IMR-90 (cell line): ENCODE measurements around the gene MOV10L1. TPM values are rescaled to one million over a fixed set of nuclear protein-coding genes. Genes with fewer than 3 reads are reported as not detected.

Source experiments
- ATAC-seq: fragments of 200-7000 bp; cut with Tn5 transposase; 2 replicates; pipeline ENCODE4 v1.9.1; 2020; ENCODE audit warnings: low read depth, mild to moderate bottlenecking, moderate library complexity
- BruUV-seq: library from RNA; stranded (reverse); fragments of 400-500 nt; replicated peaks from 2 replicates; lab custom pipeline; 2021; lab: Mats Ljungman, UMichigan
- CTCF ChIA-PET: fragments of 300-600 bp; formaldehyde crosslinking; extraction: SDS; loops from one replicate; lab custom pipeline; 2021; ENCODE audit warnings: antibody characterized with exemption; lab: Yijun Ruan, JAX
- POLR2A ChIA-PET: fragments of 300-600 bp; sonication (Branson Sonifier 250); formaldehyde crosslinking; loops from one replicate; lab custom pipeline; 2022; ENCODE audit warnings: antibody characterized with exemption; ENCODE audit not compliant: unreplicated experiment; lab: Charles Lee
- DNase-seq: peaks from one replicate; pipeline ENCODE4 v3.0.0; 2013
- H2AFZ ChIP-seq: replicated peaks from 2 replicates; pipeline ENCODE3; 2013; ENCODE audit warnings: low read length, mild to moderate bottlenecking; ENCODE audit not compliant: poor library complexity
- H2AK5ac ChIP-seq: 2 replicates; pipeline ENCODE4 v1.6.1; 2013; ENCODE audit warnings: low read depth, low read length, inconsistent platforms
- H2AK9ac ChIP-seq: replicated peaks from 2 replicates; pipeline ENCODE3; 2013; ENCODE audit warnings: mild to moderate bottlenecking, low read depth, low read length, moderate library complexity; ENCODE audit not compliant: poor library complexity
- H2BK120ac ChIP-seq: 2 replicates; pipeline ENCODE4 v1.6.1; 2013; ENCODE audit warnings: low read depth, low read length, inconsistent platforms
- H2BK15ac ChIP-seq: 3 replicates; pipeline ENCODE4 v1.6.1; 2013; ENCODE audit warnings: low read depth, low read length, inconsistent platforms
- H2BK20ac ChIP-seq: 2 replicates; pipeline ENCODE4 v1.6.1; 2013; ENCODE audit warnings: low read depth, mild to moderate bottlenecking, inconsistent platforms, low read length, moderate library complexity
- H2BK5ac ChIP-seq: 2 replicates; pipeline ENCODE4 v1.6.1; 2013; ENCODE audit warnings: mild to moderate bottlenecking, low read depth, low read length, inconsistent platforms; ENCODE audit not compliant: poor library complexity, severe bottlenecking
- H3K14ac ChIP-seq: replicated peaks from 2 replicates; pipeline ENCODE4 v1.6.1; 2013; ENCODE audit warnings: low read depth, low read length, inconsistent platforms
- H3K18ac ChIP-seq: 2 replicates; pipeline ENCODE4 v1.6.1; 2013; ENCODE audit warnings: low read depth, low read length, control low read depth
- H3K23ac ChIP-seq: 2 replicates; pipeline ENCODE4 v1.6.1; 2013; ENCODE audit warnings: low read depth, low read length, inconsistent platforms
- H3K27ac ChIP-seq: 2 replicates; pipeline ENCODE4 v1.5.1; 2013; ENCODE audit warnings: mild to moderate bottlenecking, control low read depth, low read length; ENCODE audit not compliant: insufficient read depth
- H3K27me3 ChIP-seq: 2 replicates; pipeline ENCODE4 v1.6.1; 2013; ENCODE audit warnings: low read length; ENCODE audit not compliant: control insufficient read depth, insufficient read depth
- H3K36me3 ChIP-seq: 2 replicates; pipeline ENCODE4 v1.6.1; 2013; ENCODE audit warnings: low read length, mixed read lengths; ENCODE audit not compliant: control insufficient read depth, insufficient read depth
- H3K4ac ChIP-seq: 2 replicates; pipeline ENCODE4 v1.6.1; 2013; ENCODE audit warnings: low read depth, low read length, inconsistent platforms
- H3K4me1 ChIP-seq: 2 replicates; pipeline ENCODE4 v1.6.1; 2013; ENCODE audit warnings: low read length, mixed read lengths; ENCODE audit not compliant: control insufficient read depth, insufficient read depth
- H3K4me2 ChIP-seq: 2 replicates; pipeline ENCODE4 v1.6.1; 2013; ENCODE audit warnings: low read depth, mild to moderate bottlenecking, control low read depth, low read length, moderate library complexity
- H3K4me3 ChIP-seq: 2 replicates; pipeline ENCODE4 v1.5.1; 2013; ENCODE audit warnings: low read depth, mild to moderate bottlenecking, control low read depth, low read length, moderate library complexity; ENCODE audit not compliant: insufficient read depth
- H3K56ac ChIP-seq: 2 replicates; pipeline ENCODE4 v1.6.1; 2013; ENCODE audit warnings: low read length, inconsistent platforms; ENCODE audit not compliant: insufficient read depth; ENCODE audit errors: extremely low read depth
- H3K79me1 ChIP-seq, 2 experiments: 2 replicates each; pipeline ENCODE4 v1.6.1; 2013; ENCODE audit warnings: low read length in 2 of 2, inconsistent platforms in 1 of 2, low read depth in 1 of 2
- H3K9ac ChIP-seq: 2 replicates; pipeline ENCODE4 v1.6.1; 2013; ENCODE audit warnings: low read depth, low read length, control low read depth
- H3K9me1 ChIP-seq: 2 replicates; pipeline ENCODE4 v1.6.1; 2013; ENCODE audit warnings: low read length, inconsistent platforms; ENCODE audit not compliant: insufficient read depth
- H3K9me3 ChIP-seq: 2 replicates; pipeline ENCODE4 v1.6.1; 2013; ENCODE audit warnings: low read length; ENCODE audit not compliant: control insufficient read depth, insufficient read depth
- H4K20me1 ChIP-seq: 2 replicates; pipeline ENCODE4 v1.6.1; 2013; ENCODE audit warnings: low read length, inconsistent platforms; ENCODE audit not compliant: insufficient read depth
- H4K5ac ChIP-seq: 2 replicates; pipeline ENCODE4 v1.6.1; 2013; ENCODE audit warnings: mild to moderate bottlenecking, low read depth, low read length, control low read depth
- H4K8ac ChIP-seq, 2 experiments: 2 replicates each; pipeline ENCODE4 v1.6.1; 2013; ENCODE audit warnings: low read depth in 2 of 2, low read length in 2 of 2, control low read depth in 1 of 2, inconsistent platforms in 1 of 2
- H4K91ac ChIP-seq: 2 replicates; pipeline ENCODE4 v1.6.1; 2013; ENCODE audit warnings: low read depth, low read length, inconsistent platforms; ENCODE audit not compliant: insufficient read depth
- BHLHE40 ChIP-seq: fragments of 150-350 bp; IDR thresholded peaks from 2 replicates; pipeline ENCODE4 v1.6.1; 2016; ENCODE audit warnings: mild to moderate bottlenecking, low read depth, low read length
- CEBPB ChIP-seq: IDR thresholded peaks from 2 replicates; pipeline ENCODE4 v1.6.1; 2012; ENCODE audit warnings: low read depth, low read length, improper control_type of control experiment
- CHD1 ChIP-seq: IDR thresholded peaks from 2 replicates; pipeline ENCODE4 v1.6.1; 2012; ENCODE audit warnings: low read depth, low read length, improper control_type of control experiment
- FOS ChIP-seq: fragments of 150-350 bp; IDR thresholded peaks from 2 replicates; pipeline ENCODE4 v1.6.1; 2016; ENCODE audit warnings: low read depth, low read length
- MAFK ChIP-seq: IDR thresholded peaks from 2 replicates; pipeline ENCODE4 v1.6.1; 2012; ENCODE audit warnings: low read depth, low read length, improper control_type of control experiment
- MXI1 ChIP-seq: IDR thresholded peaks from 2 replicates; pipeline ENCODE4 v1.6.1; 2012; ENCODE audit warnings: low read depth, mild to moderate bottlenecking, low read length, moderate library complexity, borderline replicate concordance
- RAD21 ChIP-seq: IDR thresholded peaks from 2 replicates; pipeline ENCODE4 v1.6.1; 2012; ENCODE audit warnings: low read length, improper control_type of control experiment
- RFX5 ChIP-seq: IDR thresholded peaks from 2 replicates; pipeline ENCODE4 v1.8.0; 2012; ENCODE audit warnings: low read depth, mild to moderate bottlenecking, low read length, moderate library complexity
- SMC3 ChIP-seq: fragments of 150-350 bp; IDR thresholded peaks from 2 replicates; pipeline ENCODE4 v1.6.1; 2016; ENCODE audit warnings: low read depth, mild to moderate bottlenecking, antibody characterized with exemption, low read length, moderate library complexity
- WGBS, 2 experiments: methylation state at CpG; one replicate each; pipeline versions ENCODE4 v1.1.5 to v1.1.7; 2013; ENCODE audit warnings: missing lambda C conversion rate in 2 of 2; ENCODE audit not compliant: insufficient read length in 1 of 2; ENCODE audit errors: extremely low coverage in 2 of 2; 5-methylcytosine and 5-hydroxymethylcytosine counted together
- dilution Hi-C: fragments of 300-500 bp; cut with HindIII; formaldehyde crosslinking; loops from one replicate; pipeline ENCODE4 v1.14.3; 2018; ENCODE audit warnings: low sequenced_read_pairs; ENCODE audit not compliant: unreplicated experiment
- in situ Hi-C: fragments of 300-500 bp; cut with MboI; formaldehyde crosslinking; loops from 3 replicates; pipeline ENCODE4 v1.14.3; 2019; ENCODE audit warnings: low sequenced_read_pairs, inconsistent platforms, mixed read lengths
- intact Hi-C: fragments of 100-400 bp; cut with micrococcal nuclease; formaldehyde crosslinking; loops from 2 replicates; pipeline ENCODE4 v1.10.0; 2022
- polyA plus RNA-seq, 3 experiments: library from polyadenylated mRNA; depleted of rRNA; stranded (reverse); fragments of >200 nt; gene quantifications; 2 replicates each; pipeline ENCODE4 v1.2.3, GENCODE V29; 2012; ENCODE audit warnings: low replicate concordance in 1 of 3
- total RNA-seq: library from RNA; depleted of rRNA; stranded (reverse); fragments of >200 nt; gene quantifications from 2 replicates; pipeline ENCODE4 v1.2.3, GENCODE V29; 2012
- TF ChIP-seq, protein P1 (sequence below): fragments of 150-350 bp; IDR thresholded peaks from 2 replicates; pipeline ENCODE4 v1.6.1; 2016; ENCODE audit warnings: low read depth, mild to moderate bottlenecking, low read length, moderate library complexity, borderline replicate concordance

The MOV10L1 gene
- total and polyA plus RNA-seq, 2 of the 4 experiments (the other 2 are of a cell fraction), result 0.72 to 1.4 TPM

DNA sequence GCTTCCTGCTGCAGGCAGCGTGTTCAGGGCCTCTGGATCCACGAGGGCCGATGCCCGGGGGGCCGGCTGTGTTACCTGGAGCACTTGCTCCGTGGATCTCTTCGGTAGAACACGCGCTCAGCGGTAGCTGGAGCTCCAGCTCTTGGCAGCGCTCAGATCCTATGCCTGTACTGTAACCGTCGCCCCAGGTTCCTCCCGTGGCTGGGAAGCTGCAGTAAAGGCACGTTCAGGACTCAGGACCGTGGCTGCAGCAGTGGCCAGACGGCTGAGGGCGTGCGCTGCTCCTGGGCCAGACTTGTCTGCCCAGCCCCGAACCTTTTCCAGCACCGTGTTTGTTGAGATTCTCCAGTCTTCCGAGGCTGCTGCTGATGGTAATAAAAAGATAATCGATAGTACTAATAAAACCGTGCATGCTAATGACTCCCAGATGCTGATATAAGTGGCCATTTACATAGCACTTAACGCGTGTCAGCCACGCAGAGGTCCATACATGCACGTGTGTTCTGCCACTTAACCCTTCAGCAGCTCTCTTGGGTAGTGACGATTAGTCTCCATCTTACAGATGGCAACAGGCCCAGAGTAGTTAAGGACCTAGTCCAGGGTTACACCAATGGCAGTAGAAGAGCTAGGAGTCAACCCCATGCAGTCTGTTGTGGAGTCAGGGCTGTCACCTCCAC, 1.4 kb downstream of the MOV10L1 start:
- Histone ChIP-seq H4K20me1 (no peaks in the 10 kb centered on the region), H3K27me3 (peaks cover under 1% of the 10 kb centered on the region), H4K91ac (no peak overlapping the region), H3K79me1 (no peaks in the 10 kb centered on the region), H2BK5ac (no peak overlapping the region), H3K18ac (no peak overlapping the region), H3K9me1 (no peaks in the 10 kb centered on the region; the same call in 1 of the 2 replicates), H3K4ac (no peak overlapping the region), H3K14ac (no peak overlapping the region), H3K56ac (no peak overlapping the region), H2AK9ac (no peak overlapping the region), H2BK15ac (no peak overlapping the region), H2BK120ac (no peak overlapping the region), H3K4me2 (no peak overlapping the region), H3K4me3 (no peak overlapping the region), H2AFZ (no peak overlapping the region), H4K5ac (no peak overlapping the region), H2BK20ac (no peak overlapping the region), H3K27ac (no peak overlapping the region), H4K8ac (no peak overlapping the region), H3K23ac (peak overlapping the region; percentile 11; the same call in 1 of the 2 replicates), H3K9me3 (peaks cover 14% of the 10 kb centered on the region), H3K9ac (no peak overlapping the region), H3K36me3 (no peaks in the 10 kb centered on the region), H2AK5ac (no peak overlapping the region), H3K4me1 (peaks cover 7% of the 10 kb centered on the region; the same call in 1 of the 2 replicates)
- dilution Hi-C loops (no loop called here), intact Hi-C loops (no loop called here), in situ Hi-C loops (no loop called here)
- no peak for TF ChIP-seq BHLHE40
- TF ChIP-seq CHD1, result no peak
- no peak for TF ChIP-seq MXI1
- TF ChIP-seq RAD21, result no peak
- TF ChIP-seq MAFK, result no peak
- TF ChIP-seq SMC3, result no peak
- TF ChIP-seq, protein P1, sequence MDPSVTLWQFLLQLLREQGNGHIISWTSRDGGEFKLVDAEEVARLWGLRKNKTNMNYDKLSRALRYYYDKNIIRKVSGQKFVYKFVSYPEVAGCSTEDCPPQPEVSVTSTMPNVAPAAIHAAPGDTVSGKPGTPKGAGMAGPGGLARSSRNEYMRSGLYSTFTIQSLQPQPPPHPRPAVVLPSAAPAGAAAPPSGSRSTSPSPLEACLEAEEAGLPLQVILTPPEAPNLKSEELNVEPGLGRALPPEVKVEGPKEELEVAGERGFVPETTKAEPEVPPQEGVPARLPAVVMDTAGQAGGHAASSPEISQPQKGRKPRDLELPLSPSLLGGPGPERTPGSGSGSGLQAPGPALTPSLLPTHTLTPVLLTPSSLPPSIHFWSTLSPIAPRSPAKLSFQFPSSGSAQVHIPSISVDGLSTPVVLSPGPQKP, result no peak
- no peak for TF ChIP-seq CEBPB
- no peak for TF ChIP-seq RFX5
- TF ChIP-seq FOS, result no peak
- no peak for DNase-seq
- ChIA-PET POLR2A (no interaction called here), CTCF (no interaction called here)
- no TSS peak for BruUV-seq
- WGBS, 2 experiments, result 86% methylated on average over 15 of the region's 29 CpGs; no CpG with 5 or more reads in 1 of the 2 experiments
- ATAC-seq, result no peak
